ENCODE data around the gene ZMPSTE24. TPM values are rescaled to one million over a fixed set of nuclear protein-coding genes. Genes with fewer than 3 reads are reported as not detected.

The ZMPSTE24 gene
- total RNA-seq, 1 donor from 2014 or later: 18.6 TPM

- intact Hi-C loops (cut with micrococcal nuclease): no loop called here
- Mint-ChIP-seq H3K4me1 (peaks cover 3% of the 10 kb centered on the region), H3K27ac (no peak overlapping the region), H3K36me3 (ENCODE audit: low read depth) (peaks cover 66% of the 10 kb centered on the region), H3K4me3 (no peak overlapping the region), H3K27me3 (no peaks in the 10 kb centered on the region), H3K9me3 (no peaks in the 10 kb centered on the region)
- CTCF ChIA-PET: interaction anchor here (0.9 kb wide), 1 partner anchor 71 kb away, joined by 3 read pairs; no protein-coding TSS in a partner anchor
- POLR2A ChIA-PET: interaction anchor here (0.6 kb wide), 1 partner anchor 241 kb away, joined by 8 read pairs; no protein-coding TSS in a partner anchor
- no peak for DNase-seq
- TF ChIP-seq CTCF (IDR thresholded peaks at IDR 0.05): no peak
- ATAC-seq (ENCODE audit: low read depth): no peak
Observed at GRCh38 chr1:40266786-40267535, 8.9 kb downstream of the ZMPSTE24 start.

DNA sequence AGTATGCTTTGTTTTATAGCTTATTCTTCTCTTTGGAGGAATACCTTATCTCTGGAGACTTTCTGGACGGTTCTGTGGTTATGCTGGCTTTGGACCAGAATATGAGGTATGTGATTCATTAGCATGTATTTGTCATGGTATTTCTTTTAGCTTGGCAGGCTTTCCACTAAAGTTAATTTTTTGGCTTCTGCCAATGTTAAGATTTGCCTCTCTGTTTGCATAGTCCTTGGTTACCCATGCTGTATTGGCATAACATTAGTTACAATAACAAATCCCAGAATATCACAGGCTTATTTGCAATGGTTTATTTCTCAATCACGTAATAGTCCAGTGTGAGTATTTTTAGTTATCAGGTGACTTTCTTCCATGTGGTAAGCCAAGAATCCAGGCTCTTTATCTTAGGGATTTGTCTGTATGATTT is 9.7 kb downstream of the ZMPSTE24 start:
- ChIA-PET POLR2A (no interaction called here), CTCF (no interaction called here)
- peaks cover under 1% of the 10 kb centered on the region for H3K4me1 Mint-ChIP-seq
- intact Hi-C loops (cut with micrococcal nuclease): no loop called here
- peaks cover 67% of the 10 kb centered on the region for H3K36me3 Mint-ChIP-seq (ENCODE audit: low read depth)
- H3K9me3 Mint-ChIP-seq: no peaks in the 10 kb centered on the region
- no peak for TF ChIP-seq CTCF (IDR thresholded peaks at IDR 0.05)
- no peak overlapping the region for H3K27ac Mint-ChIP-seq
- DNase-seq: no peak
- no peaks in the 10 kb centered on the region for H3K27me3 Mint-ChIP-seq
- no peak overlapping the region for H3K4me3 Mint-ChIP-seq
- no peak for ATAC-seq (ENCODE audit: low read depth)

DNA sequence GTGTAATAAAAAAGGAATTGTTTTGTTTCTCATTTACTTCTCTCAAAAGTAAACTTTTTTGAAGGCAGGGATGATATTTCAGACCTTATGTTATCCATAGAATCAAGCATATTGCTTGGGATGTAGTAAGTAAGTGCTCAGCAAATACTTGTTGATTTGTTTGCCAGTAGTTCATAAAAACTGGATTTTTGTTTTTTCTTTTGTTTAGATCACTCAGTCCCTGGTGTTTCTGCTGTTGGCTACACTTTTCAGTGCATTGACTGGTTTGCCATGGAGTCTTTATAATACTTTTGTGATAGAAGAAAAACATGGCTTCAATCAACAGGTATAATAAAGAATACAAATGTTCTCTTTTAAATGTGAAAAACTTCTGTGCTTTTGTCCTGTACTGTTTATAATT is 10.2 kb downstream of the ZMPSTE24 start:
- no peaks in the 10 kb centered on the region for H3K9me3 Mint-ChIP-seq
- CTCF ChIA-PET: no interaction called here
- POLR2A ChIA-PET: no interaction called here

GRCh38 chr1:40270152-40270834 is 12.3 kb downstream of the ZMPSTE24 start:
- CTCF ChIA-PET: no interaction called here
- H3K27ac Mint-ChIP-seq: no peak overlapping the region
- POLR2A ChIA-PET: interaction anchor here (0.5 kb wide), 1 partner anchor 13 kb away, joined by 5 read pairs; no protein-coding TSS in a partner anchor

More for the DNA sequence above, 10.2 kb downstream of the ZMPSTE24 start:
- Mint-ChIP-seq H3K27me3 (no peaks in the 10 kb centered on the region), H3K4me1 (no peaks in the 10 kb centered on the region), H3K27ac (no peak overlapping the region), H3K36me3 (ENCODE audit: low read depth) (peaks cover 67% of the 10 kb centered on the region), H3K4me3 (no peak overlapping the region)
- ATAC-seq (ENCODE audit: low read depth): no peak
- no peak for TF ChIP-seq CTCF (IDR thresholded peaks at IDR 0.05)
- DNase-seq: no peak
- intact Hi-C loops (cut with micrococcal nuclease): no loop called here

More at GRCh38 chr1:40270152-40270834, 12.3 kb downstream of the ZMPSTE24 start:
- ATAC-seq (ENCODE audit: low read depth) (no peak), DNase-seq (no peak)
- intact Hi-C loops (cut with micrococcal nuclease): loop anchor here (5.0 kb wide), 1 partner anchor 132 kb away; no protein-coding TSS in a partner anchor
- Mint-ChIP-seq H3K4me3 (no peak overlapping the region), H3K36me3 (ENCODE audit: low read depth) (peaks cover 71% of the 10 kb centered on the region), H3K4me1 (no peaks in the 10 kb centered on the region), H3K9me3 (no peaks in the 10 kb centered on the region), H3K27me3 (no peaks in the 10 kb centered on the region)
- TF ChIP-seq CTCF (IDR thresholded peaks at IDR 0.05): no peak
